DLD1 (cell line): Measurements from ENCODE around the gene PARVG.

Experiments used
- in situ Hi-C: cut with HindIII; loops from 2 replicates; pipeline ENCODE4 v1.10.0; 2017; ENCODE audit warnings: low sequenced_read_pairs

The PARVG gene

GRCh38 chr22:44154436-44154942 lies 26.2 kb upstream of the PARVG start:
- in situ Hi-C loops, result no loop called here

GRCh38 chr22:44155115-44155514 lies 25.6 kb upstream of the PARVG start:
- in situ Hi-C loops, result no loop called here

- in situ Hi-C loops, result no loop called here
These were observed 22.7 kb upstream of the PARVG start for GRCh38 chr22:44157916-44158618.

GRCh38 chr22:44158816-44159215 lies 21.9 kb upstream of the PARVG start:
- in situ Hi-C loops, result no loop called here

- in situ Hi-C loops, result no loop called here
These were observed 21.5 kb upstream of the PARVG start for GRCh38 chr22:44159221-44159620.

GRCh38 chr22:44159811-44160210 lies 20.9 kb upstream of the PARVG start:
- in situ Hi-C loops, result no loop called here

- in situ Hi-C loops, result no loop called here
These were observed 20.3 kb upstream of the PARVG start for GRCh38 chr22:44160421-44160820.

- in situ Hi-C loops, result no loop called here
These were observed 19.1 kb upstream of the PARVG start for GRCh38 chr22:44161673-44162072.

GRCh38 chr22:44162960-44163359 lies 17.8 kb upstream of the PARVG start:
- in situ Hi-C loops, result no loop called here

- in situ Hi-C loops, result no loop called here
These were observed 17.2 kb upstream of the PARVG start for GRCh38 chr22:44163536-44163935.

GRCh38 chr22:44164031-44164430 lies 16.7 kb upstream of the PARVG start:
- in situ Hi-C loops, result no loop called here

- in situ Hi-C loops, result no loop called here
These were observed 15.3 kb upstream of the PARVG start for GRCh38 chr22:44165286-44165874.

- in situ Hi-C loops, result no loop called here
These were observed 14.0 kb upstream of the PARVG start for GRCh38 chr22:44166498-44167276.

- in situ Hi-C loops, result no loop called here
These were observed 13.2 kb upstream of the PARVG start for GRCh38 chr22:44167501-44167900.

GRCh38 chr22:44168206-44168605 lies 12.5 kb upstream of the PARVG start:
- in situ Hi-C loops, result no loop called here

- in situ Hi-C loops, result no loop called here
These were observed 10.3 kb upstream of the PARVG start for GRCh38 chr22:44170470-44170869.

GRCh38 chr22:44171561-44171960 lies 9.2 kb upstream of the PARVG start:
- in situ Hi-C loops, result no loop called here

GRCh38 chr22:44172370-44173108 lies 8.2 kb upstream of the PARVG start:
- in situ Hi-C loops, result no loop called here

GRCh38 chr22:44173154-44173553 lies 7.6 kb upstream of the PARVG start:
- in situ Hi-C loops, result no loop called here

- in situ Hi-C loops, result no loop called here
These were observed 5.0 kb upstream of the PARVG start for GRCh38 chr22:44175676-44176075.
